ENCODE measurements around the gene ALDH1L2. TPM values are rescaled to one million over a fixed set of nuclear protein-coding genes. Genes with fewer than 3 reads are reported as not detected.

The ALDH1L2 gene
- total and polyA plus RNA-seq, 9 of the 15 experiments (the other 6 are each of a cell fraction or from before 2014, with no cell fraction given), result 1.1 to 9.9 (median 3.8) TPM

DNA sequence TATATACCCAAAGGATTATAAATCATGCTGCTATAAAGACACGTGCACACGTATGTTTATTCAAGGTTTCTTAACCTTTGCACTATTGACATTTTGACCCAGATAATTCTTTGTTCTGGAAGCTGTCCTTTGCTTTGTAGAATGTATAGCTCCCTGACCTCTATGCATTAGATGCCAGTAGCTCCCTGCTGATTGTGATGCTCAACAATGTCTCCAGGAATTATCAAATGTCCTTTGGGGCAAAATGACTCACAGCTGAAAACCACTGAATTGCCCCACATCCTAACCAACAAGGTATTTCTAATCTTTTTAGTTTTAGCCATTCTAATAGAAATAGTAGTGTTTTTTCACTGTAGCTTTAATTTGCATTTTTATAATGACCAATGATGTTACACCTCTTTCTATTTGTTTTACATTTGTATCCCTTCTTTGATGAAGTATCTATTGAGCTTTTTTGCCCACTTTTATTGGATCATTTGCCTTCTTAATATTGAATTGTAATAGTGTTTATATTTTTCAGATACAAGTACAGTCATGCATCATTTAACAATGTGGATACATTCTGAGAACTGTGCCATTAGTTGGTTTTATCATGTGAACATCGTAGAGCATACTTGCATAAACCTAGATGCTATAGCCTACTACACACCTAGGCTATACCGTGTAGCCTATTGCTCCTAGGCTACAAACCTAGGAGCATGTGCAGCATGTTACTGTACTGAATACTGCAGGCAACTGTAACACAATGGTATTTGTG lies 108.5 kb downstream of the ALDH1L2 start:
- H3K9ac ChIP-seq (ENCODE audit: insufficient read depth in 1 of 2, low read depth in 2 of 2, low read length in 2 of 2), result no peak overlapping the region
- ChIA-PET POLR2A (interaction anchor here (0.6 kb wide), 1 partner anchor 409 kb away, joined by 3 read pairs; no protein-coding TSS in a partner anchor), CTCF (ENCODE audit: low intra/inter-chr PET ratio) (no interaction called here)
- H3K9me1 ChIP-seq (ENCODE audit: control insufficient read depth, insufficient read depth, low read length), result no peaks in the 10 kb centered on the region
- no peak overlapping the region for H3K4me3 ChIP-seq
- 5% methylated on average over 4 of the region's 4 CpGs for WGBS (ENCODE audit: insufficient coverage, low coverage, missing lambda C conversion rate)
- H2AFZ ChIP-seq (ENCODE audit: low read depth, low read length), result no peak overlapping the region
- no peaks in the 10 kb centered on the region for H4K20me1 ChIP-seq (replicated peaks; ENCODE audit: control insufficient read depth, insufficient read depth, low read length)
- no TSS peak for BruUV-seq (replicated peaks)
- no peak overlapping the region for H3K27ac ChIP-seq (ENCODE audit: extremely low read depth, low read depth, low read length)
- no peaks in the 10 kb centered on the region for H3K79me2 ChIP-seq (ENCODE audit: control insufficient read depth, insufficient read depth, low read length)
- in situ Hi-C loops (cut with MboI) (no loop called here), intact Hi-C loops (cut with micrococcal nuclease) (no loop called here)
- no peaks in the 10 kb centered on the region for H3K9me3 ChIP-seq (replicated peaks; ENCODE audit: control insufficient read depth, insufficient read depth, low read depth, low read length)
- H3K4me2 ChIP-seq (ENCODE audit: insufficient read depth, low read length), result no peak overlapping the region
- ATAC-seq (no peak), FAIRE-seq (no peak), DNase-seq (ENCODE audit: extremely low read depth in 1 of 4, low spot score in 3 of 4) (no peak)
- no peaks in the 10 kb centered on the region for H3K36me3 ChIP-seq (ENCODE audit: control insufficient read depth, insufficient read depth, low read length)
- peaks cover 2 to 7% of the 10 kb centered on the region in 2 experiments; a peak in 1 of 5 replicates for H3K27me3 ChIP-seq (ENCODE audit: control insufficient read depth in 2 of 2, insufficient read depth in 2 of 2, low read length in 2 of 2)
- TF ChIP-seq HDGF (IDR thresholded peaks at IDR 0.05) (no peak), HNRNPL (IDR thresholded peaks at IDR 0.05; ENCODE audit: low read depth, low read length) (no peak), SMARCB1 (IDR thresholded peaks at IDR 0.05; ENCODE audit: insufficient read length, low read depth) (no peak), NRF1 (conservative IDR thresholded peaks at IDR 0.05 in 1 of 2, IDR thresholded peaks at IDR 0.05 in 1 of 2) (no peak), RBM15 (IDR thresholded peaks at IDR 0.05; ENCODE audit: insufficient read depth, low read length) (no peak), NFATC3 (IDR thresholded peaks at IDR 0.05) (no peak), ZNF589 (CRISPR knock-in tag; IDR thresholded peaks at IDR 0.05; ENCODE audit: low read depth) (no peak), HNRNPUL1 (IDR thresholded peaks at IDR 0.05; ENCODE audit: low read length) (no peak), MAFF (IDR thresholded peaks at IDR 0.05; ENCODE audit: low read length) (no peak), SUPT5H (IDR thresholded peaks at IDR 0.05) (no peak), KAT2B (IDR thresholded peaks at IDR 0.05; ENCODE audit: low read depth, low read length) (no peak), ZFP1 (CRISPR knock-in tag; IDR thresholded peaks at IDR 0.05) (no peak)
- H3K4me1 ChIP-seq (replicated peaks in 1 of 2; ENCODE audit: control insufficient read depth in 2 of 2, insufficient read depth in 2 of 2, low read length in 2 of 2), result peaks cover 0 to 3% of the 10 kb centered on the region in 2 experiments; a peak in 1 of 5 replicates

Measured in K562 (cell line).